OCI-LY7 (cell line): ENCODE data around the gene RBBP5. TPM values are rescaled to one million over a fixed set of nuclear protein-coding genes. Genes with fewer than 3 reads are reported as not detected.

Experiments
- Bru-seq: library from RNA; stranded (reverse); fragments of 400-500 nt; gene quantifications from one replicate; lab custom pipeline; 2021; lab: Mats Ljungman, UMichigan
- BruChase-seq, 2 experiments: library from RNA; stranded (reverse); fragments of 400-500 nt; gene quantifications; one replicate each; lab custom pipeline; 2021; lab: Mats Ljungman, UMichigan
- BruUV-seq: library from RNA; stranded (reverse); fragments of 400-500 nt; replicated peaks from 2 replicates; lab custom pipeline; 2021; lab: Mats Ljungman, UMichigan
- CTCF ChIA-PET: fragments of 300-600 bp; sonication (Branson Sonifier 250); formaldehyde crosslinking; loops from one replicate; lab custom pipeline; 2022; ENCODE audit warnings: antibody characterized with exemption; ENCODE audit not compliant: unreplicated experiment; lab: Charles Lee
- POLR2A ChIA-PET: fragments of 300-600 bp; sonication (Branson Sonifier 250); formaldehyde crosslinking; loops from one replicate; lab custom pipeline; 2022; ENCODE audit warnings: antibody characterized with exemption; lab: Charles Lee
- DNase-seq: peaks from one replicate; pipeline ENCODE4 v3.0.0-alpha.2; 2015; ENCODE audit warnings: low spot score
- H2AFZ ChIP-seq: fragments of 200-600 bp; sonication (generic), shearing (Covaris generic); 2 replicates; pipeline ENCODE4 v1.6.1; 2014; ENCODE audit warnings: mild to moderate bottlenecking, antibody characterized with exemption, low read length, moderate library complexity
- H3K27ac ChIP-seq: fragments of 200-600 bp; sonication (generic); 2 replicates; pipeline ENCODE4 v1.5.1; 2014; ENCODE audit warnings: mixed run types, low read depth, mild to moderate bottlenecking, moderate library complexity, low read length, inconsistent platforms; ENCODE audit not compliant: poor library complexity, severe bottlenecking
- H3K36me3 ChIP-seq: fragments of 200-600 bp; sonication (generic); 2 replicates; pipeline ENCODE4 v1.6.1; 2014; ENCODE audit warnings: mild to moderate bottlenecking, antibody characterized with exemption, low read length, moderate library complexity, mixed read lengths; ENCODE audit not compliant: insufficient read depth
- H3K4me1 ChIP-seq: fragments of 200-600 bp; sonication (generic); 2 replicates; pipeline ENCODE4 v1.5.1; 2014; ENCODE audit warnings: mild to moderate bottlenecking, low read length; ENCODE audit not compliant: insufficient read depth, poor library complexity, severe bottlenecking
- H3K4me2 ChIP-seq: fragments of 200-600 bp; sonication (generic); 2 replicates; pipeline ENCODE4 v1.6.1; 2014; ENCODE audit warnings: mild to moderate bottlenecking, low read length
- H3K4me3 ChIP-seq: fragments of 200-600 bp; sonication (generic); 2 replicates; pipeline ENCODE4 v1.5.1; 2014; ENCODE audit warnings: mild to moderate bottlenecking, low read depth, low read length; ENCODE audit not compliant: poor library complexity, severe bottlenecking
- H3K79me2 ChIP-seq: fragments of 200-600 bp; sonication (generic); 2 replicates; pipeline ENCODE4 v1.6.1; 2016; ENCODE audit warnings: low read depth, mild to moderate bottlenecking, low read length, moderate library complexity, mixed read lengths; ENCODE audit not compliant: insufficient read depth
- H3K9me2 ChIP-seq: fragments of 200-600 bp; sonication (generic); 2 replicates; pipeline ENCODE4 v1.6.1; 2016; ENCODE audit warnings: mild to moderate bottlenecking, low read length, mixed read lengths; ENCODE audit not compliant: insufficient read depth
- H3K9me3 ChIP-seq: fragments of 200-600 bp; sonication (generic); 2 replicates; pipeline ENCODE4 v1.6.1; 2014; ENCODE audit warnings: mild to moderate bottlenecking, mixed run types, low read length, mixed read lengths
- H4K20me1 ChIP-seq: fragments of 200-600 bp; sonication (generic); 2 replicates; pipeline ENCODE4 v1.6.1; 2014; ENCODE audit warnings: mild to moderate bottlenecking, antibody characterized with exemption, low read length, moderate library complexity, mixed read lengths; ENCODE audit not compliant: insufficient read depth
- EZH2phosphoT487 ChIP-seq: fragments of 200-600 bp; sonication (generic); IDR thresholded peaks from 2 replicates; pipeline ENCODE4 v1.6.1; 2018; ENCODE audit warnings: low read depth, borderline replicate concordance, mild to moderate bottlenecking, mixed run types, antibody characterized with exemption, low read length, moderate library complexity, mixed read lengths
- intact Hi-C: fragments of 100-400 bp; cut with micrococcal nuclease; formaldehyde crosslinking; loops from one replicate; pipeline ENCODE4 v1.10.0; 2022; ENCODE audit not compliant: unreplicated experiment
- long read RNA-seq: library from polyadenylated mRNA; stranded (forward); transcript quantifications from one replicate; pipeline ENCODE4 v2.0.0, GENCODE V29; 2022
- total RNA-seq, 2 experiments: library from RNA; depleted of rRNA in 1 of 2; stranded (reverse); fragments of >200 nt in 1 of 2; shearing (Covaris generic) in 1 of 2; gene quantifications; 2 replicates each; pipeline ENCODE4 v1.2.3, GENCODE V29; 2014 to 2022
- TF ChIP-seq, protein P1 (sequence below): fragments of 200-600 bp; sonication (generic); conservative IDR thresholded peaks from 2 replicates; pipeline ENCODE4 v1.5.1; 2014; ENCODE audit warnings: mild to moderate bottlenecking, antibody characterized with exemption, low read length, moderate library complexity, mixed read lengths

The RBBP5 gene
- total RNA-seq (2014; rRNA removed; shearing (Covaris generic)): 11.9 and 14.7 TPM in 2 replicates
- total RNA-seq (2022): 17.4 and 19.8 TPM in 2 replicates
- Bru-seq, nascent RNA: percentile 80 among the genes with signal in this experiment
- BruChase-seq, experiment 1, labeled RNA remaining after a 6-hour chase: percentile 79 among the genes with signal in this experiment
- BruChase-seq, experiment 2, labeled RNA remaining after a 2-hour chase: percentile 87 among the genes with signal in this experiment
- long read RNA-seq, full-length matches to known transcripts: 15 of 21 reads
- long read RNA-seq, partial matches to known transcripts: 4 of 21 reads
- long read RNA-seq, other reads (novel, unspliced or antisense): 2 of 21 reads

GRCh38 chr1:205121660-205122488 lies at the start of gene RBBP5:
Gene RBBP5, minus strand, starts transcription at chr1:205121978. Its CDS starts 105 bp downstream, at chr1:205121873.
- DNase-seq: peak; percentile 99
- Histone ChIP-seq H3K4me1 (peaks cover 31% of the 10 kb centered on the region), H3K79me2 (peaks cover 38% of the 10 kb centered on the region), H3K4me2 (peak within 1 kb of the TSS; percentile 91), H3K9me3 (no peaks in the 10 kb centered on the region), H3K9me2 (no peaks in the 10 kb centered on the region), H4K20me1 (no peaks in the 10 kb centered on the region), H2AFZ (peak within 1 kb of the TSS; percentile 97), H3K27ac (peak within 1 kb of the TSS; percentile 70), H3K36me3 (peaks cover 15% of the 10 kb centered on the region), H3K4me3 (peak within 1 kb of the TSS; percentile 91)
- no peak for TF ChIP-seq EZH2phosphoT487
- TF ChIP-seq, protein P1, sequence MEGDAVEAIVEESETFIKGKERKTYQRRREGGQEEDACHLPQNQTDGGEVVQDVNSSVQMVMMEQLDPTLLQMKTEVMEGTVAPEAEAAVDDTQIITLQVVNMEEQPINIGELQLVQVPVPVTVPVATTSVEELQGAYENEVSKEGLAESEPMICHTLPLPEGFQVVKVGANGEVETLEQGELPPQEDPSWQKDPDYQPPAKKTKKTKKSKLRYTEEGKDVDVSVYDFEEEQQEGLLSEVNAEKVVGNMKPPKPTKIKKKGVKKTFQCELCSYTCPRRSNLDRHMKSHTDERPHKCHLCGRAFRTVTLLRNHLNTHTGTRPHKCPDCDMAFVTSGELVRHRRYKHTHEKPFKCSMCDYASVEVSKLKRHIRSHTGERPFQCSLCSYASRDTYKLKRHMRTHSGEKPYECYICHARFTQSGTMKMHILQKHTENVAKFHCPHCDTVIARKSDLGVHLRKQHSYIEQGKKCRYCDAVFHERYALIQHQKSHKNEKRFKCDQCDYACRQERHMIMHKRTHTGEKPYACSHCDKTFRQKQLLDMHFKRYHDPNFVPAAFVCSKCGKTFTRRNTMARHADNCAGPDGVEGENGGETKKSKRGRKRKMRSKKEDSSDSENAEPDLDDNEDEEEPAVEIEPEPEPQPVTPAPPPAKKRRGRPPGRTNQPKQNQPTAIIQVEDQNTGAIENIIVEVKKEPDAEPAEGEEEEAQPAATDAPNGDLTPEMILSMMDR: peak; percentile 83
- intact Hi-C loops: loop anchor here (1.0 to 10.0 kb wide), 7 partner anchors 19 to 1795 kb away; partner anchors contain the start of genes DSTYK, PPP1R15B and TMCC2
- CTCF ChIA-PET: interaction anchor here (0.6 to 0.7 kb wide), 2 partner anchors 61 to 134 kb away, joined by 3 to 4 read pairs; no protein-coding TSS in a partner anchor
- no TSS peak for BruUV-seq
- POLR2A ChIA-PET: interaction anchor here (0.5 to 3.4 kb wide), 7 partner anchors 11 to 1107 kb away, joined by 3 to 22 read pairs (median 3); no protein-coding TSS in a partner anchor

DNA sequence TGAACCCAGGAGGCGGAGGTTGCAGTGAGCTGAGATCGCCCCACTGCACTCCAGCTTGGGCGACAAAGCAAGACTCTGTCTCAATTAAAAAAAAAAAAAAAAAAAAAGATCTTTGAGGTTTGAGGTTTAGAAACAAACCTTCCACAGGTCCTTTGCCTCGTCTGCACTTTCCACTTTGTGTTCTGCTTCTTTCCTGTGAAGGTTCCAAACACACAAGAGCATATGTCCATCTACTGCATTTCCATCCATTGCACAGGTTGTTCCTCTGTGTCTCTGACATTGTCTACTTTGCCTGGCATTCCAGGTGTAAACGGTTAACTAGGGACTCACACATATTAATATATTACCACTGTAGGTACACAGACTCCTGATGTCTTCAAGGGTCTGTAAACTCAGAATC lies 49.6 kb upstream of the RBBP5 start:
- Histone ChIP-seq H3K4me3 (no peak overlapping the region), H3K4me2 (no peak overlapping the region), H3K36me3 (no peaks in the 10 kb centered on the region; the same call in 1 of the 2 replicates), H3K9me2 (no peaks in the 10 kb centered on the region), H2AFZ (no peak overlapping the region), H3K27ac (no peak overlapping the region), H3K4me1 (no peaks in the 10 kb centered on the region), H4K20me1 (no peaks in the 10 kb centered on the region), H3K79me2 (no peaks in the 10 kb centered on the region), H3K9me3 (no peaks in the 10 kb centered on the region)
- POLR2A ChIA-PET: interaction anchor here (0.6 to 0.9 kb wide), 3 partner anchors 17 to 129 kb away, joined by 3 to 7 read pairs (median 4); no protein-coding TSS in a partner anchor
- intact Hi-C loops: no loop called here
- no TSS peak for BruUV-seq
- CTCF ChIA-PET: no interaction called here
- DNase-seq: no peak
- TF ChIP-seq, protein P1: no peak
- TF ChIP-seq EZH2phosphoT487: no peak
